Measurements from ENCODE around the gene TRIM69.

TRIM69 gene

DNA sequence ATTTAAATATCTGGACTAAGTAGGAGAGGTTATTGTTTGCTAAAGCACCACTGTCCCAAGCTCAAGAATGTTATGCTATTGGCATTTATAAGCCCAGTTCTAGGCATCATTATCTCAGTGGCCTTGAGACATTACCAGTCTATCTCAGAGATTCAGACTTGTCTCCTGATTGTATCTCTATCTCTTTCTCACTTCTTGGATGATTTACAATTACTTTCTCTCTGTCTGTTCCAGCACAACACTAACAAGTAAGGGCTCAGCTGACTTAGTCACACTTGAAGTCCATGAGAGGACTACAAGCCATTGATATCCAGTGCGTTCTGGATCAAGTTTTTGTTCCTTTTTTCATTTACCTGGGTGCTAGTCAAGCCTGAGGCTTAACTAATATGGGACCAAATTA lies 60.2 kb downstream of the TRIM69 start:
- H3K4me1 ChIP-seq (ENCODE audit: control insufficient read depth, insufficient read depth, low read length) = no peaks in the 10 kb centered on the region
- no peaks in the 10 kb centered on the region for H3K9me3 ChIP-seq (replicated peaks; ENCODE audit: low read length)
- no peak overlapping the region for H3K4me2 ChIP-seq (ENCODE audit: low read length)
- H3K9ac ChIP-seq (ENCODE audit: low read depth, low read length) = no peak overlapping the region
- no peak overlapping the region for H3K4me3 ChIP-seq (ENCODE audit: low read length)
- peaks cover 23% of the 10 kb centered on the region for H3K27me3 ChIP-seq (ENCODE audit: control insufficient read depth, insufficient read depth, low read length)
- no peaks in the 10 kb centered on the region for H3K36me3 ChIP-seq (ENCODE audit: insufficient read depth, low read length)

- no peak overlapping the region for H3K4me3 ChIP-seq (ENCODE audit: low read length)
- H3K4me2 ChIP-seq (ENCODE audit: low read length) = no peak overlapping the region
- no peaks in the 10 kb centered on the region for H3K36me3 ChIP-seq (ENCODE audit: insufficient read depth, low read length)
- no peaks in the 10 kb centered on the region for H3K4me1 ChIP-seq (ENCODE audit: control insufficient read depth, insufficient read depth, low read length)
- no peaks in the 10 kb centered on the region for H3K9me3 ChIP-seq (replicated peaks; ENCODE audit: low read length)
- no peak overlapping the region for H3K9ac ChIP-seq (ENCODE audit: low read depth, low read length)
- H3K27me3 ChIP-seq (ENCODE audit: control insufficient read depth, insufficient read depth, low read length) = peaks cover 26% of the 10 kb centered on the region
These were observed 62.5 kb downstream of the TRIM69 start for GRCh38 chr15:44798826-44799225.

DNA sequence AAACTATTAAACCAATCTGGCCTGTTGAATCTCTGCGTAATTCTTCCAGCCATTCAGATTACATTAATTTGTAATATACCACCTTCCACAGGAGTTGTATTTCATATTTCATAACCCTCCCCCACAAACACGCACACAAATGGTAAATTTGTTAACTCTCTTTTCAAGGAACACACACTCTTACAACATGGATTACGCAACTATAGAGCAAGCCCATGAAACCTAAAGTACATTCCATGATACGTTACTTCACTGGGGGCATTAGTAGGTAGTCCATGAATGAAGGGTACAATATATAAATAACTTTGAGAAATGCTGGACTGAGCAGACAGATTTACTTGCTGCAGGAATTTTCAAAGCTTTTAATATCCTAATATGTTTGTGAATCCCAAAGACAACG lies 65.0 kb downstream of the TRIM69 start:
- no peaks in the 10 kb centered on the region for H3K4me1 ChIP-seq (ENCODE audit: control insufficient read depth, insufficient read depth, low read length)
- no peak overlapping the region for H3K4me3 ChIP-seq (ENCODE audit: low read length)
- no peak overlapping the region for H3K9ac ChIP-seq (ENCODE audit: low read depth, low read length)
- no peaks in the 10 kb centered on the region for H3K9me3 ChIP-seq (replicated peaks; ENCODE audit: low read length)
- no peaks in the 10 kb centered on the region for H3K36me3 ChIP-seq (ENCODE audit: insufficient read depth, low read length)
- H3K4me2 ChIP-seq (ENCODE audit: low read length) = no peak overlapping the region
- peaks cover 49% of the 10 kb centered on the region for H3K27me3 ChIP-seq (ENCODE audit: control insufficient read depth, insufficient read depth, low read length)

DNA sequence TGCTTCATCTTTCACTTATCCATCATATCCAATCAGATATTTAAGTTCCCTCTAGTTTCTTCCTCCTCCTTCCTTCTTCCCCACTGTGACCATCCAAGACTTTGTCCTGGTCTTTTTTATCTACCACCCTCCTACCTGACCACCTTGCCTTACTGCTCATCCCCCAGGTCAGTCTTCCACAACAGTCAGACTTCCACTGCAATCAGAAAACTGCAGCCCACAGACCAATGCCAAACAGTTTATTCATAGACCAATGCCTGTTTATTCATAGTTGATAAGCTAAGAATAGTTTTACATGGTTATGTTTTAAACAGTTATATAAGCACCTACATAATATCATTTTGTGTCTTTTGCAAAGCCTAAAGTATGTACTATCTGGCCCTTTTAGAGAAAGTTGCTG lies 65.5 kb downstream of the TRIM69 start:
- Histone ChIP-seq H3K4me1 (ENCODE audit: control insufficient read depth, insufficient read depth, low read length) (no peaks in the 10 kb centered on the region), H3K9me3 (replicated peaks; ENCODE audit: low read length) (no peaks in the 10 kb centered on the region), H3K4me2 (ENCODE audit: low read length) (no peak overlapping the region), H3K36me3 (ENCODE audit: insufficient read depth, low read length) (no peaks in the 10 kb centered on the region), H3K4me3 (ENCODE audit: low read length) (no peak overlapping the region), H3K9ac (ENCODE audit: low read depth, low read length) (no peak overlapping the region), H3K27me3 (ENCODE audit: control insufficient read depth, insufficient read depth, low read length) (peaks cover 49% of the 10 kb centered on the region)

DNA sequence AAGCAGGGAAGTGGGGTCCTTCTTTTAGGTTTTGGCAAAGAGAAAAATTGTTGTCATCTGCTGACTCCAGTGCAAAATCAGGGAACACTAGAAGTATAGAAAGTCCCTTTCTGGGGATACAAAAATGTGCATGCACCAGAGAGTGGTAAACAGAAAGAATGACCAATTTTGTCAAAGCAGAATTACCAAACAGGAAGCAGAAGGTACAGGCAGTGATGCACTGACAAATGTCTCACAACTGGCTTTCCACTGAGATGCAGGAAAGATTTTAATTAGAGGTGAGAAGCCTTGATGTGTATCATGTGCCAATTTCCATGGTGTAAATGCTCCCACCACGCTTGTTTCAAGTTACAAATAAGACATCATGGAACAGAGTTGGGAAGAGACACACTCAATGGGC lies 66.0 kb downstream of the TRIM69 start:
- Histone ChIP-seq H3K9ac (ENCODE audit: low read depth, low read length) (no peak overlapping the region), H3K4me1 (ENCODE audit: control insufficient read depth, insufficient read depth, low read length) (no peaks in the 10 kb centered on the region), H3K9me3 (replicated peaks; ENCODE audit: low read length) (no peaks in the 10 kb centered on the region), H3K4me2 (ENCODE audit: low read length) (no peak overlapping the region), H3K36me3 (ENCODE audit: insufficient read depth, low read length) (no peaks in the 10 kb centered on the region), H3K27me3 (ENCODE audit: control insufficient read depth, insufficient read depth, low read length) (peaks cover 49% of the 10 kb centered on the region), H3K4me3 (ENCODE audit: low read length) (no peak overlapping the region)

GRCh38 chr15:44804298-44805046 lies 68.1 kb downstream of the TRIM69 start:
- Histone ChIP-seq H3K9ac (ENCODE audit: low read depth, low read length) (no peak overlapping the region), H3K36me3 (ENCODE audit: insufficient read depth, low read length) (no peaks in the 10 kb centered on the region), H3K4me1 (ENCODE audit: control insufficient read depth, insufficient read depth, low read length) (no peaks in the 10 kb centered on the region), H3K4me3 (ENCODE audit: low read length) (no peak overlapping the region), H3K4me2 (ENCODE audit: low read length) (no peak overlapping the region), H3K27me3 (ENCODE audit: control insufficient read depth, insufficient read depth, low read length) (peaks cover 60% of the 10 kb centered on the region), H3K9me3 (replicated peaks; ENCODE audit: low read length) (no peaks in the 10 kb centered on the region)

DNA sequence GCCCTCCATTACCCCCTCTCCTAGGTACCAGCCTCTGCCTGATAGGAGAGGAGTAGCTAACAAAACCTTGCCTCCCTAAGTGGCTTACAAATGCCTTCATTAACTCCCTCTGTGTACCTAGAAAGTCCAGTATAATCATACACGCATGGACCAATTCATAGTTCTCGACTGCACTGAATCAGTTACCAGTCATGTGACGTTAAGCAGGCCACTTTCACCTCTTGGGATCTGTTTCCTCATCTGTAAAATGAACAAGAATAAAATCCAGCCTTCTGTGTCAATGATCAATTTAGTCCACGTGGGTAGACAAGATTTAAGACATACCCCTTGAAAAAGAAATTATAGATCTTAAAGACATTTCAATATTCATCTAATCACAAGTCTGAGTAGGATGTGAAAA lies 72.2 kb downstream of the TRIM69 start:
- Histone ChIP-seq H3K4me1 (ENCODE audit: control insufficient read depth, insufficient read depth, low read length) (no peaks in the 10 kb centered on the region), H3K4me3 (ENCODE audit: low read length) (no peak overlapping the region), H3K9me3 (replicated peaks; ENCODE audit: low read length) (no peaks in the 10 kb centered on the region), H3K4me2 (ENCODE audit: low read length) (no peak overlapping the region), H3K9ac (ENCODE audit: low read depth, low read length) (no peak overlapping the region), H3K27me3 (ENCODE audit: control insufficient read depth, insufficient read depth, low read length) (peaks cover 60% of the 10 kb centered on the region), H3K36me3 (ENCODE audit: insufficient read depth, low read length) (no peaks in the 10 kb centered on the region)

GRCh38 chr15:44810237-44810636 lies 73.9 kb downstream of the TRIM69 start:
- peaks cover 50% of the 10 kb centered on the region for H3K27me3 ChIP-seq (ENCODE audit: control insufficient read depth, insufficient read depth, low read length)
- H3K4me3 ChIP-seq (ENCODE audit: low read length) = no peak overlapping the region
- H3K4me1 ChIP-seq (ENCODE audit: control insufficient read depth, insufficient read depth, low read length) = no peaks in the 10 kb centered on the region
- H3K36me3 ChIP-seq (ENCODE audit: insufficient read depth, low read length) = no peaks in the 10 kb centered on the region
- no peaks in the 10 kb centered on the region for H3K9me3 ChIP-seq (replicated peaks; ENCODE audit: low read length)
- no peak overlapping the region for H3K4me2 ChIP-seq (ENCODE audit: low read length)
- H3K9ac ChIP-seq (ENCODE audit: low read depth, low read length) = no peak overlapping the region

- peaks cover 40% of the 10 kb centered on the region for H3K27me3 ChIP-seq (ENCODE audit: control insufficient read depth, insufficient read depth, low read length)
- H3K36me3 ChIP-seq (ENCODE audit: insufficient read depth, low read length) = no peaks in the 10 kb centered on the region
- no peak overlapping the region for H3K4me2 ChIP-seq (ENCODE audit: low read length)
- H3K4me1 ChIP-seq (ENCODE audit: control insufficient read depth, insufficient read depth, low read length) = no peaks in the 10 kb centered on the region
- H3K9ac ChIP-seq (ENCODE audit: low read depth, low read length) = no peak overlapping the region
- no peak overlapping the region for H3K4me3 ChIP-seq (ENCODE audit: low read length)
- no peaks in the 10 kb centered on the region for H3K9me3 ChIP-seq (replicated peaks; ENCODE audit: low read length)
These were observed 75.0 kb downstream of the TRIM69 start for GRCh38 chr15:44811337-44811736.

GRCh38 chr15:44812029-44812517 lies 75.7 kb downstream of the TRIM69 start:
- H3K4me3 ChIP-seq (ENCODE audit: low read length) = no peak overlapping the region
- no peaks in the 10 kb centered on the region for H3K9me3 ChIP-seq (replicated peaks; ENCODE audit: low read length)
- peaks cover 40% of the 10 kb centered on the region for H3K27me3 ChIP-seq (ENCODE audit: control insufficient read depth, insufficient read depth, low read length)
- no peak overlapping the region for H3K9ac ChIP-seq (ENCODE audit: low read depth, low read length)
- H3K4me1 ChIP-seq (ENCODE audit: control insufficient read depth, insufficient read depth, low read length) = no peaks in the 10 kb centered on the region
- no peak overlapping the region for H3K4me2 ChIP-seq (ENCODE audit: low read length)
- H3K36me3 ChIP-seq (ENCODE audit: insufficient read depth, low read length) = no peaks in the 10 kb centered on the region

GRCh38 chr15:44813231-44813630 lies 76.9 kb downstream of the TRIM69 start:
- H3K4me2 ChIP-seq (ENCODE audit: low read length) = no peak overlapping the region
- no peak overlapping the region for H3K9ac ChIP-seq (ENCODE audit: low read depth, low read length)
- H3K27me3 ChIP-seq (ENCODE audit: control insufficient read depth, insufficient read depth, low read length) = peaks cover 36% of the 10 kb centered on the region
- no peaks in the 10 kb centered on the region for H3K9me3 ChIP-seq (replicated peaks; ENCODE audit: low read length)
- no peaks in the 10 kb centered on the region for H3K4me1 ChIP-seq (ENCODE audit: control insufficient read depth, insufficient read depth, low read length)
- H3K4me3 ChIP-seq (ENCODE audit: low read length) = no peak overlapping the region
- H3K36me3 ChIP-seq (ENCODE audit: insufficient read depth, low read length) = no peaks in the 10 kb centered on the region
